GM21423 (cell line): ENCODE data around the gene CSAD.

Source experiments
- ATAC-seq: cut with Tn5 transposase; IDR thresholded peaks from one replicate; pipeline ENCODE4 v1.9.1; 2021; ENCODE audit warnings: mild to moderate bottlenecking, moderate library complexity; ENCODE audit not compliant: unreplicated experiment

The CSAD gene

DNA sequence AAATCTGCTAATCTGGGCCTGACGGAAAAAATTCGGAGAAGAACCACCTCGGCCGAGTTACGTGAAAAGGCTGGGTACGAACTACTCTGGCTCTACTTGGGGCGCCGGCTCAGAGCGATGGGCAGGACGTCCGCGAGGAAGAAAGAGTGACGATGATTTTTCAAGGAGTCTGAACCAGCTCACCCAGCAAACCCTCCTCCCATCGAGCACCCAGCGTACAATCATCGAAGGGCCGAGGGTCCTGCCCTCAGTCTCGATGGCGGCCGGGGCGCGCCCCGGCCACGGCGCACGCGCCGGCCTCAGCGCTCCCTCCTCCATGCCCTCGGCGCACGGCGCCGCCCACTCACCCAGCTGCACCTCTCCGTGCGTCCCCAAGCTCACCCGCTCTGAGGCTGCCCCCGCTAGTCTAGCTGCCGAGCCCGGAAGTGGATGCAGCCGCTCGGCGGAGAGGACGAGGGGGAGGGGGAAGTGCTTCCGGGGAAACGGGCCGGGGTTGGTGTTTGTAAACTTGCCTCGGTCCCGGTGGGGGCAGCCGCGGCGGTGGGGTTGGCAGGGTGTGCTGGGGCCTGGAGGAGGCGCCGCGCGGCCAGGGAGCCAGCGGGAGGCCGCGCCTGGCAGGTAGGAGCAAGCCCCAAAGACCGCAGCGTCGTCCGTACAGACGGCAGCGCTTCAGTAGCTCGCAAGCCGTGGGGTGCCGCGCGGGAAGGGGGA lies at the start of gene CSAD, which contains the start of gene ZNF740:
CSAD (minus strand) TSS at position 706 of the 711 bp plus-strand sequence. CDS start 7,455 bp downstream, outside the sequence.
ZNF740 (plus strand) TSS at position 503 of the 711 bp plus-strand sequence. CDS start 1,262 bp downstream, outside the sequence.
- ATAC-seq, result peak; percentile 91

GRCh38 chr12:53230108-53230845 lies 49.6 kb upstream of the CSAD start:
- no peak for ATAC-seq

DNA sequence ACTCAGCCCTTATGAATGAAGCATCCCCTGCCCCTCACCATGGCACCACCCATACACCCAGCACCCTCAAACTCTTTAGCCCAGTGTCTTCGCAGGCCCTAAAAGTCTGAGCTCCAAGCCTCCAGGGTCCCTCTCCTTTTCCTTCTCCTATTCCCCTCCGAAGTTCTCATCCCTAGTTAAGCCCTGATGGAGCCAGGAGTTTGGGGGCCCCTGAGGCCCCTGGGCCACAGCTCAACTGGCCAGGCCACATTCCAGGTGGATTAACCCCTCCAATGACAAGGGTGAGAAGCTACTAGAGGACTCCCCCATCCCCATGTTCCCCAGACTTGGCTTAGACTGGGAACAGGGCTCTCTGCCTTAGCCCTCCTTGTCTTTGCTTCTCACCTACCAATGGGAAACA lies 48.7 kb upstream of the CSAD start:
- no peak for ATAC-seq

- ATAC-seq, result no peak
Measured at GRCh38 chr12:53227836-53228235, 47.1 kb upstream of the CSAD start.

DNA sequence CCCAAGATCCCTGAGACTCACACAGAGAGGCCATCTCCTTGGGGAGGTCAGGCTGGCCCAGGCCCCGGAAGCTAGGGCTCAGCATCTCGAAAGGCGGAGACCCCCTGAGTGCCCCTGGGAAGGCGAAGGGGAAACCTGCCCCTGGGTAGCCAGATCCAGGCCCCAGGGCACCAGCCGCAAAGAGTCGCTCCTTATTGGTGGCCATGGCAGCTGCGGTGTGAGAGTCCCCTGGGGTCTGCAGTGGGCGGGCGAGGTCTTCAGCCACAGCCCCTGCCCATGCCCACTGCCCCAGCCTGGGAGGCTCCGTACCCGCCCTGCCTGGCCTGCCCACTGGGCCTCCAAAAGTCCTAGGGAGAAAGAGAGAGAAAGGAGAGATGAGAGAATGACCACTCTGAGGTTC lies 46.6 kb upstream of the CSAD start:
- no peak for ATAC-seq

DNA sequence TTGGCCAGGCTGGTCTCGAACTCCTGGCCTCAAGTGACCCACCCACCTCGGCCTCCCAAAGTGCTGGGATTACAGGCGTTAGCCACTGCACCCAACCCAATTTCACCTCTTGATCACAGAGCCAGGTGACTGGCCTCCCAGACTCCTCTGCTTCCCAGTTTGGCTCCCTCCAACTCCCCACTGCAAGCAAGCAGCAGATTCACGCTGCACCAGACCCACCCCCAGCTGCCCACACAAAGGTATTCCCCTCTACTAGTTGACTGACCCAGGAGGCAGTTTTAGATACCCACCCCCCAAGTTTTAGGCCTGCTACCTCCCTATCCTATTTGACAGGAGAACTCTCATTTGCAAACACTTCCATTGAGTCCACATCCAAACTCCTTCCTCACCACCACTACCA lies 46.1 kb upstream of the CSAD start:
- ATAC-seq, result no peak

- ATAC-seq, result no peak
Measured at GRCh38 chr12:53225635-53226424, 45.1 kb upstream of the CSAD start.

- ATAC-seq, result no peak
Measured at GRCh38 chr12:53224897-53225634, 44.3 kb upstream of the CSAD start.

GRCh38 chr12:53224061-53224896 lies 43.6 kb upstream of the CSAD start:
- ATAC-seq, result no peak

DNA sequence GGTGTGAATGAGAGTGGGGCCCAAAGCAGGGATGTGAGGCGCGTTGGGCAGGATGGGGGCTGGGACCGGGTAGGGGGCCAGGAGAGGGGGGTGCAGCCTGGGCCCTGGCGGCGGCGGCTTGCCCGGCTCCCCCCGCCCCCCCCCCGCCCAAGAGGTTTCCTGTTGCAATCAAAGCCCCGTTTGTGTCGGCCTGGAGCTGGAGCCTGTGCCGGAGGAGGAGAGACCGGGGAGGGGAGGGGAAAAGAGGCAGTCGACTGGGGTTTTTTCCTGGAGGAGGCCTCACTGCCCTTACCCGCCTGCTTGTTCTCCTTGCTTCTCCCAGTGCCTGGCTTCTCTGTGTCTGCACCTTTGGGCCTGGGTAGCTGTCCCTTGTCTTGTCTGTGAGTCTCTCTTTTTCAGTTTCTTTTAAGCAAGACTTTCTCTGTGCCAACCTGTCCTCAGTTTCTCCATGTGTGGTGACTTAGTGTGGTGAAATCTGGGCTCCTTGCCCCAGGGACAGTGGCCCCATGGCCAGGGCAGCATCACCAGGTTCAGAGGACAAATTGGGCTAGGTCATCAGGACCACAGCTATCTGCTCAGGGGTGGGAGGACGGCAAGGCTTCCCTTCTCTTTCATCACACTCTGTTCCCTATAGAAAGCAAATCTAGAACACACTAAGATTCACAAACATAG lies 42.8 kb upstream of the CSAD start:
- ATAC-seq, result no peak

DNA sequence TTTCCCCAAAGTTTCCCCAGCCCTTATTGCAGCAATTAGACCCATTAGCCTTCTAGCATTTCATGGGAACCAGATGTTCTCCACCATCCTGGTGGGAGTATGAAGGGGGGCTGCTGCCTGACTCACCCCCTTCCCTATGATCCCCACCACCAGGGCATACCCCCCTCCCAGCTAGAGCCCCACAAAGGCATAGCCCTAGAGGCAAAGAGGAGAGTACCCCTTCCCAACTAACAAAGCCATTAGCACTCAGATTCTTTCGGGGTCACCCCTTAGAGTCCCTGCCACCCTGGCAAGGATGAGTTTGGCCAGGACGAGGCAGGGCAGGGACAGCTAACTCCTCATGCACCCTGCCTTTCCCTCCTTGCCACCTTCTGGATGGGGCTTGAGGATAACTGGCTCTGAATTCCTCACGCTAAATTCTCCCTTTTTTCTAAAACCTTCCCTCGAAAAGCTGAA lies 42.1 kb upstream of the CSAD start:
- no peak for ATAC-seq

GRCh38 chr12:53222170-53222721 lies 41.5 kb upstream of the CSAD start:
- no peak for ATAC-seq

- peak; percentile 21 for ATAC-seq
Measured at GRCh38 chr12:53221203-53222080, 40.7 kb upstream of the CSAD start.

GRCh38 chr12:53220694-53221202 lies 40.0 kb upstream of the CSAD start:
- ATAC-seq, result peak; percentile 58

DNA sequence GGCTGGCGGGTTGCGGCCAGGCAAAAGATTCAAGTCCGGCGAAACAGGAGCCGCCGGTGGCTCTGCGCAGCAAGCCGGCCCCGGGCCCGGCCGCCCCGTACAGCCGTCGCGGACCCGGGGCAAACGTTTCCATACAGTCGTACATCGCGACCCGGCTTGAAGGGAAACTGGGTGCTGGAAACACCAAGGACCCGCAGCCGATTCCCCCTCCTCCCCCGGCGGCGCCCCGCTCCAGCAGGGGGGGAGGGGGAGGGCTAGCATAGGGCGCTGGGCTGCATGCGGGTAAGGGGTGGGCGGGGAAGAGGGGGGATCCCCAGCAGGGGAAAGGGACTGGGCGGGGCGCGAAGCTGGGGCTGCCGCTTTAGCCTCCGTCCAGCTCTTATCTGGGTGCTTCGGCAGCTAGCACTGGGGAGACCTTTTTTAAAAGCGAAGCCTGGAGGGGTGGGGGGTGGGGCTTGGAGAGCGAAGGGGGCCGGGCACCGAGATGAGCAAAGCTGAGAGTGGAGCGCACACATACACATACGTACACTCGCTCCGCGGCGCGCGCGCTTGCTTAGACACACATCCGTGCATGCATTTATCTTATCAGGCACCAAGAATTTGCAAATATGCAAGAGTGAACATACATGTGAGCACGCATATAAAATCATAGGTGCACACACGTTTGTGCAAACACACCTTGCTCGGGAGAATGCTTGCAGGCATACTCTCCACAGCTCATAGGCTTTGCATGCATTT lies 39.4 kb upstream of the CSAD start:
- ATAC-seq, result peak; percentile 15

- no peak for ATAC-seq
Measured at GRCh38 chr12:53219292-53219955, 38.7 kb upstream of the CSAD start.
